Natural killer cell (primary cell): Measurements from ENCODE around the gene FBXL4. TPM values are rescaled to one million over a fixed set of nuclear protein-coding genes. Genes with fewer than 3 reads are reported as not detected.

Source experiments
- ATAC-seq, 3 donors: fragments of 150-1000 bp in 2 of 3; fragments of 200-7000 bp in 1 of 3; cut with Tn5 transposase; 1 replicate in 1 of 3; 2 replicates in 2 of 3; pipeline ENCODE4 v1.10.0; 2021; ENCODE audit warnings: mild to moderate bottlenecking in 2 of 3, moderate library complexity in 2 of 3
- DNase-seq, 2 donors: peaks; one replicate each; pipeline versions ENCODE4 v3.0.0 to v3.0.0-alpha.2; 2013 to 2021; ENCODE audit warnings: mixed read lengths in 1 of 2
- H3K27ac ChIP-seq: one replicate; pipeline ENCODE4 v1.5.1; 2013; ENCODE audit warnings: mild to moderate bottlenecking, low read length
- H3K27me3 ChIP-seq: one replicate; pipeline ENCODE4 v1.6.1; 2013; ENCODE audit warnings: low read length; ENCODE audit not compliant: control insufficient read depth, insufficient read depth
- H3K36me3 ChIP-seq: one replicate; pipeline ENCODE4 v1.6.1; 2013; ENCODE audit warnings: low read length; ENCODE audit not compliant: control insufficient read depth, insufficient read depth
- H3K4me1 ChIP-seq: one replicate; pipeline ENCODE4 v1.6.1; 2013; ENCODE audit warnings: low read length; ENCODE audit not compliant: control insufficient read depth, insufficient read depth
- H3K4me3 ChIP-seq: one replicate; pipeline ENCODE4 v1.5.1; 2013; ENCODE audit warnings: low read length
- H3K9me3 ChIP-seq: one replicate; pipeline ENCODE4 v1.6.1; 2013; ENCODE audit warnings: low read length; ENCODE audit not compliant: control insufficient read depth, insufficient read depth
- H3K27ac Mint-ChIP-seq, 2 donors: one replicate each; pipeline ENCODE4 v1.8.0; 2022; ENCODE audit warnings: mild to moderate bottlenecking in 2 of 2, mixed read lengths in 2 of 2, moderate library complexity in 1 of 2
- H3K27me3 Mint-ChIP-seq, 2 donors: one replicate each; pipeline ENCODE4 v1.8.0; 2022; ENCODE audit warnings: low read depth in 2 of 2, mixed read lengths in 2 of 2
- H3K36me3 Mint-ChIP-seq: one replicate; pipeline ENCODE4 v1.8.0; 2022; ENCODE audit warnings: mixed read lengths
- H3K4me1 Mint-ChIP-seq, 2 donors: one replicate each; pipeline ENCODE4 v1.8.0; 2022; ENCODE audit warnings: mixed read lengths in 2 of 2
- H3K4me3 Mint-ChIP-seq: one replicate; pipeline ENCODE4 v1.8.0; 2022; ENCODE audit warnings: mild to moderate bottlenecking, moderate library complexity, mixed read lengths
- H3K9me3 Mint-ChIP-seq, 2 donors: one replicate each; pipeline ENCODE4 v1.8.0; 2022; ENCODE audit warnings: mixed read lengths in 2 of 2
- WGBS: methylation state at CpG from one replicate; pipeline ENCODE4 v1.1.7; 2013; ENCODE audit warnings: missing lambda C conversion rate; ENCODE audit not compliant: insufficient coverage; 5-methylcytosine and 5-hydroxymethylcytosine counted together
- intact Hi-C: fragments of 100-400 bp; cut with micrococcal nuclease; formaldehyde crosslinking; loops from one replicate; pipeline ENCODE4 v1.14.2; 2022
- total RNA-seq, 4 donors: library from RNA; stranded (reverse); fragments of 120-200 nt in 1 of 4; gene quantifications; one replicate each; pipeline versions ENCODE4 v1.2.3 to v1.2.4, GENCODE V29; 2013 to 2022
- TF ChIP-seq, protein P1 (sequence below): fragments of 200-600 bp; IDR thresholded peaks from one replicate; pipeline ENCODE4 v1.8.0; 2022; ENCODE audit warnings: antibody characterized with exemption

Gene FBXL4
- total RNA-seq, 3 donors from 2014 or later (not counting 1 experiment from before 2014, with no cell fraction given) = 8.8 to 15.1 (median 11.3) TPM

DNA sequence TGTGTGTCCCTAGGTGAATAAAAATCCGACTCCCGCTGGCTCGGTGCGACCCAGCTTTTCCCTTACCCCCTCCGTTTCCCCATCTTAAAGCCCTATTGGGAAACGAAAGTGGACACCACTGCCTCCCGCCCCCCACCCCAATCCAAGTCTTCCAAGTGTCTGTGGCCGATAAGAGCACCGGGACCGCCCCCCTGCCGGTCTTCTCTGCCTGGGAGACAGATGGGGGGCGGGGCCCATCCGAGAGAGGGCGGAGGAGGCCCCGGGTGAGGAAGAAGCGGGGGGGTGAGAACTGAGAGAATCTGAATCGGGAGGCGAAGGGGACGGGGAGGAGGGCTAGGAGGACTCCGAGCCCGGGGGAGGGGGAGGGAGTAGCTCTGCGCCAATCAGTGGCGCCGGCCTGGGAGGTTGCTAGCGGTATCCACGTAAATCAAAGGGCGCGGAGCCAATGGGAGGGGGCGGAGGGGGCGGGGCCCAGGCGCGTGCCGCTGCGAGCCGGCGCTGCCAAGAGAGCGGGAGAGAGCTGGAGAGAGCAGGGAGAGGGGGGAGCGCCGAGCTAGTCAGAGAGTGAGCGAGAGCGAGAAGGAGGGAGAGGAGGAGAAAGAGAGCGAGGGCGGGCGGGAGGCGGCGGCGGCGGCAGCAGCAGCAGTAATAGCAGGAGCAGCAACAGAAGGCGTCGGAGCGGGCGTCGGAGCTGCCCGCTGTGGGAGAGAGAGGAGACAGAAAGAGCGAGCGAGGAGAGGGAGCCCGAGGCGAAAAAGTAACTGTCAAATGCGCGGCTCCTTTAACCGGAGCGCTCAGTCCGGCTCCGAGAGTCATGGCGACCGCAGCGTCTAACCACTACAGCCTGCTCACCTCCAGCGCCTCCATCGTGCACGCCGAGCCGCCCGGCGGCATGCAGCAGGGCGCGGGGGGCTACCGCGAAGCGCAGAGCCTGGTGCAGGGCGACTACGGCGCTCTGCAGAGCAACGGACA lies 113.4 kb downstream of the FBXL4 start, which contains the start of gene POU3F2:
POU3F2 (plus strand) TSS at position 515 of the 972 bp plus-strand sequence; CDS start at position 815, 300 bp downstream.
- Histone ChIP-seq H3K4me3 (peak within 1 kb of the TSS; percentile 51), H3K27me3 (peaks cover 78% of the 10 kb centered on the region), H3K9me3 (no peaks in the 10 kb centered on the region), H3K4me1 (peaks cover 46% of the 10 kb centered on the region), H3K36me3 (no peaks in the 10 kb centered on the region), H3K27ac (no peak within 1 kb of the TSS)
- DNase-seq = peak; percentile 23 to 76
- intact Hi-C loops = no loop called here
- under 1% methylated on average over 82 of the region's 83 CpGs for WGBS
- Mint-ChIP-seq H3K36me3 (no peaks in the 10 kb centered on the region), H3K9me3 (no peaks in the 10 kb centered on the region), H3K4me3 (peak within 1 kb of the TSS; percentile 96), H3K27ac (peak within 1 kb of the TSS; percentile 21 to 72), H3K4me1 (peaks cover 31 to 47% of the 10 kb centered on the region in 2 donors), H3K27me3 (peaks cover 67 to 77% of the 10 kb centered on the region in 2 donors)
- peak; percentile 68 to 77 (median 71) for ATAC-seq
- TF ChIP-seq, protein P1, sequence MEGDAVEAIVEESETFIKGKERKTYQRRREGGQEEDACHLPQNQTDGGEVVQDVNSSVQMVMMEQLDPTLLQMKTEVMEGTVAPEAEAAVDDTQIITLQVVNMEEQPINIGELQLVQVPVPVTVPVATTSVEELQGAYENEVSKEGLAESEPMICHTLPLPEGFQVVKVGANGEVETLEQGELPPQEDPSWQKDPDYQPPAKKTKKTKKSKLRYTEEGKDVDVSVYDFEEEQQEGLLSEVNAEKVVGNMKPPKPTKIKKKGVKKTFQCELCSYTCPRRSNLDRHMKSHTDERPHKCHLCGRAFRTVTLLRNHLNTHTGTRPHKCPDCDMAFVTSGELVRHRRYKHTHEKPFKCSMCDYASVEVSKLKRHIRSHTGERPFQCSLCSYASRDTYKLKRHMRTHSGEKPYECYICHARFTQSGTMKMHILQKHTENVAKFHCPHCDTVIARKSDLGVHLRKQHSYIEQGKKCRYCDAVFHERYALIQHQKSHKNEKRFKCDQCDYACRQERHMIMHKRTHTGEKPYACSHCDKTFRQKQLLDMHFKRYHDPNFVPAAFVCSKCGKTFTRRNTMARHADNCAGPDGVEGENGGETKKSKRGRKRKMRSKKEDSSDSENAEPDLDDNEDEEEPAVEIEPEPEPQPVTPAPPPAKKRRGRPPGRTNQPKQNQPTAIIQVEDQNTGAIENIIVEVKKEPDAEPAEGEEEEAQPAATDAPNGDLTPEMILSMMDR = no peak

DNA sequence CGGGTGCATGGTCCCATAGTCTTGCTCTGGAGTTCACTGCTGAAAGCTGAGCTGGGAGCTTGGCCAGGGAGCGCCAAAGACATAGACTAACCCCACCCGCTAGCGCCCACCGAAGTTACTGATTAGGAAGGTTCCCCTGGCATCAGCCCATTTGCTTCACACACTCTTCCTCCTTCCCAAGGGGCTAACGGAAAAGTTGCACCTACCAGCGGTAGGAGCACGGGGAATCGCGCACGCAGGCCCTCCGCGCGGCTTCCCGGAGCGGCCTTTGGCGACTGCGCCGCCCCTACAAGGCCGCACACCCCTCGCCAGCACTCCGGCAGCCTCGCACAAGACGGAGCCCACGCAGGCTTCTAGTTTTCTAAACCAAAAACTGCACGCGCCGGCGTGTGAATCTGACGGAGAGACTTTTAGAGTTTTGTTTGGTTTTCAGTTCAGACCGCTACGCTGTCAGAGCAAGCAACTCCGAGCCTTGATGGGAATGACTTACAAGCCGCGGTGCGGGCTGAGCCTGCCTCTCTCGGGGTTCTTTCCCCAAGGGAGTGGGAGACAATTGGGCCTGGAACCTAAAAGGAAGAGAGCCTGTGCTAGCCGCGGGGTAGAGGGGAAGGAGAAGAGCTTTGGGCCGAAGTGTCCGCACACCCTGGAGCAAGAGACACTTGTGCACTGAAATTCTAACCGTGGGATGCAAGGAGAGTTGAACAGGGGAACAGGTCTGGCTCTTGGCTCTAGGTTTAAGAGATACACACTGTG lies 114.3 kb downstream of the FBXL4 start:
- peak overlapping the region; percentile 21 to 72 for H3K27ac Mint-ChIP-seq
- H3K4me1 Mint-ChIP-seq = peaks cover 31 to 53% of the 10 kb centered on the region in 2 donors
- WGBS = 1% methylated on average over 41 of the region's 42 CpGs
- Histone ChIP-seq H3K9me3 (peaks cover 2% of the 10 kb centered on the region), H3K27ac (no peak overlapping the region), H3K27me3 (peaks cover 77% of the 10 kb centered on the region), H3K4me1 (peaks cover 46% of the 10 kb centered on the region), H3K4me3 (peak overlapping the region; percentile 51), H3K36me3 (no peaks in the 10 kb centered on the region)
- no peaks in the 10 kb centered on the region for H3K9me3 Mint-ChIP-seq
- TF ChIP-seq, protein P1 = no peak
- ATAC-seq (peak; percentile 7 to 12 (median 11)), DNase-seq (peak in 1 of 2 donors; percentile 44)
- H3K27me3 Mint-ChIP-seq = peaks cover 71 to 77% of the 10 kb centered on the region in 2 donors
- H3K4me3 Mint-ChIP-seq = peak overlapping the region; percentile 96
- H3K36me3 Mint-ChIP-seq = no peaks in the 10 kb centered on the region
- intact Hi-C loops = no loop called here

DNA sequence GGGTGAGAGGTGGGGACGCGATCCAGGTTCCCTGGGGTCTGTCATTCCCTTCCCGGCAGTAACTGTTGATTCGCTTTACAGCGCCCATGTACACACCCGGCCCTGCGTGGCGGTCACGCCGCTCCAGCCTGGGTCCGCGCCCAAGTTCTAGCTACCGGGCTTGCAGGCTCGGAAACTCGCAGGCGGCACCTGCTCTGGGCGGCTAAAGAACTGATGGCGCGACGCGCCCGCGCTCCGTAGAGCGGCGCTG lies 114.8 kb downstream of the FBXL4 start:
- WGBS = 4% methylated on average over 26 of the region's 26 CpGs
- Mint-ChIP-seq H3K9me3 (no peaks in the 10 kb centered on the region), H3K27ac (no peak overlapping the region), H3K27me3 (peaks cover 73 to 77% of the 10 kb centered on the region in 2 donors), H3K4me1 (peaks cover 31 to 53% of the 10 kb centered on the region in 2 donors), H3K4me3 (peak overlapping the region; percentile 96), H3K36me3 (no peaks in the 10 kb centered on the region)
- ATAC-seq (peak in 1 of 3 donors; percentile 40), DNase-seq (peak in 1 of 2 donors; percentile 58)
- no peaks in the 10 kb centered on the region for H3K36me3 ChIP-seq
- intact Hi-C loops = no loop called here
- H3K27me3 ChIP-seq = peaks cover 78% of the 10 kb centered on the region
- H3K4me3 ChIP-seq = no peak overlapping the region
- H3K27ac ChIP-seq = no peak overlapping the region
- TF ChIP-seq, protein P1 = no peak
- H3K9me3 ChIP-seq = peaks cover 2% of the 10 kb centered on the region
- H3K4me1 ChIP-seq = peaks cover 46% of the 10 kb centered on the region
